HepG2 (cell line): ENCODE measurements around the gene SPC24. TPM values are rescaled to one million over a fixed set of nuclear protein-coding genes. Genes with fewer than 3 reads are reported as not detected.

Experiments
- CEBPB ChIP-seq: IDR thresholded peaks from 2 replicates; pipeline ENCODE4 v1.6.1; 2011; ENCODE audit warnings: low read depth, low read length, improper control_type of control experiment, borderline replicate concordance
- DBP ChIP-seq: sonication (generic); formaldehyde crosslinking; IDR thresholded peaks from 2 replicates; pipeline ENCODE4 v1.4.0; 2020; ENCODE audit warnings: missing genetic modification reagents; ENCODE audit errors: not compliant biosample characterization
- GLMP ChIP-seq: sonication (generic); formaldehyde crosslinking; IDR thresholded peaks from 2 replicates; pipeline ENCODE4 v1.9.0; 2021; ENCODE audit warnings: missing genetic modification reagents, mild to moderate bottlenecking, borderline replicate concordance
- HMG20A ChIP-seq: IDR thresholded peaks from 2 replicates; pipeline ENCODE4 v1.6.1; 2016; ENCODE audit warnings: borderline replicate concordance
- MTF2 ChIP-seq: sonication (generic); formaldehyde crosslinking; IDR thresholded peaks from 2 replicates; pipeline ENCODE4 v1.5.0; 2020; ENCODE audit warnings: missing genetic modification reagents, borderline replicate concordance
- NR2C2 ChIP-seq: sonication (generic); formaldehyde crosslinking; IDR thresholded peaks from 2 replicates; pipeline ENCODE4 v1.4.0; 2020; ENCODE audit warnings: missing genetic modification reagents, mild to moderate bottlenecking, moderate library complexity, borderline replicate concordance
- PATZ1 ChIP-seq: sonication (generic); formaldehyde crosslinking; IDR thresholded peaks from 2 replicates; pipeline ENCODE4 v1.4.0; 2020; ENCODE audit warnings: missing genetic modification reagents
- TBP ChIP-seq: sonication (generic); formaldehyde crosslinking; IDR thresholded peaks from 2 replicates; pipeline ENCODE4 v1.5.0; 2020; ENCODE audit warnings: missing genetic modification reagents
- THYN1 ChIP-seq: sonication (generic); formaldehyde crosslinking; IDR thresholded peaks from 2 replicates; pipeline ENCODE4 v1.8.1; 2023; ENCODE audit warnings: low read depth, mild to moderate bottlenecking, moderate library complexity, missing genetic modification reagents, borderline replicate concordance
- ZBTB4 ChIP-seq: sonication (generic); formaldehyde crosslinking; IDR thresholded peaks from 2 replicates; pipeline ENCODE4 v1.4.0; 2020; ENCODE audit warnings: missing genetic modification reagents, mild to moderate bottlenecking, borderline replicate concordance
- ZMYM2 ChIP-seq: sonication (generic); formaldehyde crosslinking; IDR thresholded peaks from 2 replicates; pipeline ENCODE4 v1.8.0; 2022; ENCODE audit warnings: mild to moderate bottlenecking, missing genetic modification reagents
- ZNF20 ChIP-seq: sonication (generic); formaldehyde crosslinking; IDR thresholded peaks from 2 replicates; pipeline ENCODE4 v1.4.0; 2020; ENCODE audit warnings: mild to moderate bottlenecking, moderate library complexity, missing genetic modification reagents
- ZNF329 ChIP-seq: sonication (generic); formaldehyde crosslinking; IDR thresholded peaks from 2 replicates; pipeline ENCODE4 v1.9.0; 2021; ENCODE audit warnings: low read depth, mild to moderate bottlenecking, missing genetic modification reagents
- ZNF354B ChIP-seq: sonication (generic); formaldehyde crosslinking; IDR thresholded peaks from 2 replicates; pipeline ENCODE4 v1.8.0; 2022; ENCODE audit warnings: mild to moderate bottlenecking, missing genetic modification reagents
- ZNF574 ChIP-seq: sonication (generic); formaldehyde crosslinking; IDR thresholded peaks from 2 replicates; pipeline ENCODE4 v1.4.0; 2020; ENCODE audit warnings: missing genetic modification reagents
- ZUFSP ChIP-seq: sonication (generic); formaldehyde crosslinking; IDR thresholded peaks from 2 replicates; pipeline ENCODE4 v1.9.0; 2021; ENCODE audit warnings: missing genetic modification reagents, mild to moderate bottlenecking, borderline replicate concordance
- polyA plus RNA-seq, 8 experiments: library from polyadenylated mRNA; depleted of rRNA in 3 of 8; stranded (reverse) in 7 of 8; unstranded in 1 of 8; fragments of >200 nt; fragmentation: Illumina TruSeq in 4 of 8; extraction: Trizol in 4 of 8; gene quantifications; 2 replicates each; pipeline versions ENCODE4 v1.2.1 to v1.2.3, GENCODE V29; 2011 to 2016; ENCODE audit warnings: low read depth in 4 of 8, missing spikeins in 1 of 8, mixed read lengths in 1 of 8; ENCODE audit not compliant: insufficient read depth in 1 of 8
- total RNA-seq, 5 experiments: library from RNA; depleted of rRNA; stranded (reverse); fragments of >200 nt; fragmentation: Illumina TruSeq; extraction: Trizol; gene quantifications; 2 replicates each; pipeline ENCODE4 v1.2.3, GENCODE V29; 2016; ENCODE audit warnings: low read depth in 1 of 5

The SPC24 gene
- total and polyA plus RNA-seq, 2 of the 13 experiments (the other 11 are each of a cell fraction or from before 2014, with no cell fraction given), result 10.0 to 46.2 TPM

- no peak for TF ChIP-seq THYN1 (CRISPR knock-in tag)
- no peak for TF ChIP-seq TBP (CRISPR knock-in tag)
- 0 out of 2 replicates have a peak, but pooled peaks have one; percentile 19 for TF ChIP-seq PATZ1 (CRISPR knock-in tag)
- no peak for TF ChIP-seq ZBTB4 (CRISPR knock-in tag)
- no peak for TF ChIP-seq GLMP (CRISPR knock-in tag)
- TF ChIP-seq DBP (CRISPR knock-in tag), result no peak
- no peak for TF ChIP-seq ZUFSP (CRISPR knock-in tag)
- no peak for TF ChIP-seq CEBPB
- TF ChIP-seq ZNF354B (CRISPR knock-in tag), result no peak
- no peak for TF ChIP-seq NR2C2 (CRISPR knock-in tag)
- TF ChIP-seq ZNF20 (CRISPR knock-in tag), result no peak
- no peak for TF ChIP-seq ZNF329 (CRISPR knock-in tag)
- TF ChIP-seq ZNF574 (CRISPR knock-in tag), result peak; percentile 58; the same call in 1 of the 2 replicates
- no peak for TF ChIP-seq HMG20A
- no peak for TF ChIP-seq ZMYM2 (CRISPR knock-in tag)
- TF ChIP-seq MTF2 (CRISPR knock-in tag), result no peak
These were observed at the start of gene SPC24 (continued) for GRCh38 chr19:11155373-11156120.
